Activated naive CD4-positive, alpha-beta T cell treated with anti-CD3 and anti-CD28 coated beads for 36 hours (primary cell): ENCODE data around the gene SUCO. TPM values are rescaled to one million over a fixed set of nuclear protein-coding genes. Genes with fewer than 3 reads are reported as not detected.

Experiments
- CTCF ChIA-PET: fragments of 350-600 bp; sonication (Branson Sonifier 250); formaldehyde crosslinking; loops from one replicate; lab custom pipeline; 2021; ENCODE audit warnings: antibody characterized with exemption; lab: Charles Lee
- DNase-seq: peaks from one replicate; pipeline ENCODE4 v3.0.0-alpha.2; 2020
- H3K27ac Mint-ChIP-seq: one replicate; pipeline ENCODE4 v1.8.0; 2021; ENCODE audit warnings: mild to moderate bottlenecking, mixed read lengths
- H3K27me3 Mint-ChIP-seq: one replicate; pipeline ENCODE4 v1.8.0; 2021; ENCODE audit warnings: low read depth, mixed read lengths
- H3K36me3 Mint-ChIP-seq: one replicate; pipeline ENCODE4 v1.8.0; 2021; ENCODE audit warnings: low read depth, mixed read lengths
- H3K4me1 Mint-ChIP-seq: one replicate; pipeline ENCODE4 v1.8.0; 2021; ENCODE audit warnings: low read depth, mixed read lengths
- H3K4me3 Mint-ChIP-seq: one replicate; pipeline ENCODE4 v1.8.0; 2021; ENCODE audit warnings: mild to moderate bottlenecking, moderate library complexity, mixed read lengths
- H3K9me3 Mint-ChIP-seq: one replicate; pipeline ENCODE4 v1.8.0; 2021; ENCODE audit warnings: mixed read lengths
- intact Hi-C: fragments of 100-400 bp; cut with micrococcal nuclease; formaldehyde crosslinking; loops from one replicate; pipeline ENCODE4 v1.15.1; 2023
- total RNA-seq, 2 experiments: library from RNA; stranded (reverse); gene quantifications; one replicate each; pipeline ENCODE4 v1.2.3, GENCODE V29; 2021

The SUCO gene
- total RNA-seq, 2 experiments from 2014 or later: 23.9 TPM

DNA sequence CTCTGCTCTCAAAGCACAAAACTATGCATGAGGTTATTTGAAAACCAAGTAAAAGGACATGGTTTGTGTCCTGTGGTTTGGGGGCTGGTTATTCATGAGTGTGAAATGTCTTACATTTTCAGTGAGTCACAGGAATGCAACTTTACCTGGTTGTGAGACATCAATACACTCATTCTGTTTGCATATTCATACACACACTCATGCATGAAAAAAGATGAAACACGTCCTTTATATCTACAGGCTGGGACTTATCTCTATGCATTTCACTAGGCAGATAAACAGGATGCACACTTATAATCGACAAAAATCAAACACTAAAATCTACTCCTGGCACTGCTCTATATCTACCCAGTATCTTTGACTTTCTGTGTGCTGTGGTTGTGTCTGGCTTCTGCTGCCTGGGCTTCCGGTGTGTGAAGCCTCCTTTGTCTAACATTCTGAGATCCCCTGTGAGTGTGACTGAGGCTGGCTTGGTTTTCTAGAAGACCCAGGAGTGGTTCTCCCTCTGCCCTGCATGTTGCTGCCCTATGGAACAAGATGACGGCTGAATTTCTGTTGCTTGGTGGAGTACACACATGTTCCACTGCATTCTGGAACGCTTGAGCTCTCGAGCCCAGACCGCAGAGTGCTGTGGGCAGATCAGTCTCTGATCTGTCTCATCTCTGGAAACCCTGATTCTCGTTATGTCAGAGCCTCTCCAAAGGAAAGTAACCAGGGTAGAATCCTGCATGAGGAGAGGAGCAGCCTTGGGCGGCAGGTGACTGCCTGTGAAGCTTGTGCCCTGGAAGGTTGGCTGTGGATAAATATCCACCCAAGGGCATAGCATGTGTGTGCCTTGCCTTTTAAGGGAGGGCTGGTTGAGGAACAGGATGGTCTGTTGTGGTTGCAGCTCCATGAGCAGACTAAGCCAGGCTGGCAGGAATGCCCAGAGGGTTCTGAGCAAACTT, 106.2 kb downstream of the SUCO start:
- CTCF ChIA-PET: interaction anchor here (1.0 to 3.3 kb wide), 12 partner anchors 11 to 188 kb away, joined by 3 to 23 read pairs (median 5); partner anchors contain the start of gene FASLG
- peaks cover 73% of the 10 kb centered on the region for H3K4me1 Mint-ChIP-seq
- H3K36me3 Mint-ChIP-seq: peaks cover 2% of the 10 kb centered on the region

DNA sequence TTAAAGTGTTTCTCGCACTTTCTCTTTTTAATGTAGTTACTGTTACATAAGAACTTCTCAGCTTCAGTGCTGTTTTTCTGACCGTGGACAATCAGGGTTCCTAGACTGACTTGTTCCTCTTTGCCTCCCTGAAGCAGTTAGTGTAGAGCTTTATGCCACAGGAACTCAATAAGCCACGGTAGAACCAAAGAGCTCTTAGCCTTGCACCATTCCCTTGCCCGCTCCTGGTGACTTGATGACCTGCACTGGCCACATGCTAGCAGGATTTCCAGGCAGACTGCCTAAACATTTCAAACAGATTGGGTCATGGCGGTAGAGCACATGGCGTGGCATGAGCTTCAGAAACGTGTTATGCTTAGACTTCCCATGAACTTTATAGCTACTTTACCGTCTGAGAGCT, 107.2 kb downstream of the SUCO start:
- intact Hi-C loops: no loop called here
- peaks cover 2% of the 10 kb centered on the region for H3K36me3 Mint-ChIP-seq
- H3K9me3 Mint-ChIP-seq: peaks cover 13% of the 10 kb centered on the region
- H3K27me3 Mint-ChIP-seq: peaks cover 16% of the 10 kb centered on the region
- no peak for DNase-seq
- no peak overlapping the region for H3K27ac Mint-ChIP-seq
- peaks cover 80% of the 10 kb centered on the region for H3K4me1 Mint-ChIP-seq
- no peak overlapping the region for H3K4me3 Mint-ChIP-seq
- CTCF ChIA-PET: interaction anchor here (1.0 to 3.3 kb wide), 10 partner anchors 10 to 189 kb away, joined by 3 to 23 read pairs (median 4); partner anchors contain the start of gene FASLG

More for the DNA sequence above, 106.2 kb downstream of the SUCO start:
- intact Hi-C loops: loop anchor here (1.0 to 10.0 kb wide), 18 partner anchors 23 to 1516 kb away; partner anchors contain the start of genes PRDX6, RABGAP1L and TNFSF4
- Mint-ChIP-seq H3K9me3 (peaks cover 13% of the 10 kb centered on the region), H3K27me3 (peaks cover 9% of the 10 kb centered on the region), H3K27ac (peak overlapping the region; percentile 93), H3K4me3 (peak overlapping the region; percentile 42)
- peak; percentile 90 for DNase-seq

DNA sequence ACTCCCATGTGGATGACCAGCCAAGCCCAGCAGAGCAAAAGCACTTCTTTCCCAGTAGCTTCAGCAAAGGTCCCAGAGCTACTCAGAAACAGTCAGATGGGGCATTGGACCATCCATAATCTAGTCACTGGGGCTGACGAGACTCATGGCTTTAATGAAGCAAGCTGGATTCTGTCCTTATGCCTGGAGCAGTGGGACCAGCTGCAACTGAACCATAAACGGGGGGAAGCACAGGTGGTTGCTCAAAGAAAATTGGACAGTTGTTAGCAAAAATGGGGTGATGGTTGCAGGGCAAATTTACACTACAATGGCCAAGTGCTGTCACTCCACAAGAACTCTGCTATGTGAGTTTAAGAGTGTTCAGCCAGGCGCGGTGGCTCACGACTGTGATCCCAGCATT, 108.5 kb downstream of the SUCO start:
- Mint-ChIP-seq H3K36me3 (peaks cover 2% of the 10 kb centered on the region), H3K27ac (no peak overlapping the region), H3K4me3 (no peak overlapping the region), H3K27me3 (peaks cover 18% of the 10 kb centered on the region), H3K4me1 (peaks cover 85% of the 10 kb centered on the region), H3K9me3 (peaks cover 9% of the 10 kb centered on the region)
- no peak for DNase-seq
- CTCF ChIA-PET: interaction anchor here (0.9 to 3.3 kb wide), 2 partner anchors 79 to 86 kb away, joined by 3 to 23 read pairs; no protein-coding TSS in a partner anchor
- intact Hi-C loops: no loop called here

DNA sequence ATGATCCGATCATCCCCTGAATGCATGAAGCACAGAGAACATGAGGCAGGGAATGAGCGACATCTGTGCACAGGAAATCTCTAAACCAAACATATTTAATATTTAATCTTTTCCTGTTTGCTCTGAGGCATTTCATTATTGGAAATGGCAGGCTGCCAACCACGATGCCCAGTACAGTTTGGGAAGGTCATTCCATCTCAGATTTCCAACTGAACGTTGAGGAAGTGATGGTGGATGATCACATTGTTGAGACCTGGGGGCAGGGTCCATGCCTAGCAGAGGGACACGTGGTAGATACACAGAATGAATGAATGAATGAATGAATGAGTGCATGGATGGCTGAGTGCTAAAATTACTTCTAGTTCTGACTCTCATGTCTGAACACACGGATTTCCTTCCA, 110.0 kb downstream of the SUCO start:
- DNase-seq: no peak
- no peaks in the 10 kb centered on the region for H3K36me3 Mint-ChIP-seq
- no peak overlapping the region for H3K27ac Mint-ChIP-seq
- peaks cover 18% of the 10 kb centered on the region for H3K27me3 Mint-ChIP-seq
- no peaks in the 10 kb centered on the region for H3K9me3 Mint-ChIP-seq
- intact Hi-C loops: no loop called here
- CTCF ChIA-PET: interaction anchor here (1.1 to 2.5 kb wide), 3 partner anchors 13 to 76 kb away, joined by 4 to 10 read pairs (median 4); no protein-coding TSS in a partner anchor
- peaks cover 88% of the 10 kb centered on the region for H3K4me1 Mint-ChIP-seq
- no peak overlapping the region for H3K4me3 Mint-ChIP-seq

DNA sequence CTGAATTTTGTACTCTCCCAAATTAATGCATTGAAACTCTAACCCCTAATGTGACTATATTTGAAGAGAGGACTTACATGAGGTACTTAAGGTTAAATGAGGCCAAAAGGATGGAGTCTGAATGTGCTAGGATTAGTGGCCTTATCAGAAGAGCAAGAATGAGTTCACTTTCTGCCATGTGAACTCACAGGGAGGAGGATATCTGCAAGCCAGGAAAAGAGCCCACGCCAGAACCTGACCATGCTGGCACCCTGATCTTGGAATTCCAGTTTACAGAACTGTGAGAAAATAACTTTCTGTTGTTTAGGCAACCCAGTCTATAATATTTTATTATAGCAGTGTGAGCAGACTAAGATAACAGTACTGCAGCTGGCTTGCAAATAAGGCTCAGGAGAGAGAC, 113.7 kb downstream of the SUCO start:
- intact Hi-C loops: no loop called here
- H3K4me1 Mint-ChIP-seq: peaks cover 54% of the 10 kb centered on the region
- no peaks in the 10 kb centered on the region for H3K9me3 Mint-ChIP-seq
- no peaks in the 10 kb centered on the region for H3K36me3 Mint-ChIP-seq
- no peak overlapping the region for H3K4me3 Mint-ChIP-seq
- H3K27ac Mint-ChIP-seq: no peak overlapping the region
- no peak for DNase-seq
- peaks cover 9% of the 10 kb centered on the region for H3K27me3 Mint-ChIP-seq
- CTCF ChIA-PET: interaction anchor here (0.7 kb wide), 1 partner anchor 78 kb away, joined by 3 read pairs; no protein-coding TSS in a partner anchor

DNA sequence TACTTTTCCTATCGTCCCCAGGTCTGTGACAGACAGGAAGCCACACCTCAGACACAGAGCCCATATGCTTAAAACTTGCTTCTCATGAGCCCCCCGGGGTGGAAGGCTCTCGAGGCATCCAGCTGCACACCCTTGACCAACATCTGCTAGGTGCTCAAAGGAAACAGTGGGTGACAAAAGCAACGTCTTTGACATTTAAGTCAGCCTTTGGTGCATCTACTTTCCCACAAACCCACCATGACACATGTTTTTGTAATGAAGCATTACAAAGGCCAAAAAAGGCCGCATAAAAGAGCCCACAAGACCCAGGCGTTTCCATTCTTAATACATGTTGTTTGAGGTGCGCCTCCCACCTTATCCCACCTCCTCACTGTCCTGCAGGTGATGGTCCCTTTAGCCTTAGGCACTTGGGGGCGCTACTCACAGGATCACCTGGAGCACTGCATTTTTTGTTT, 114.2 kb downstream of the SUCO start:
- peak; percentile 50 for DNase-seq
- H3K4me3 Mint-ChIP-seq: no peak overlapping the region
- intact Hi-C loops: no loop called here
- no peaks in the 10 kb centered on the region for H3K9me3 Mint-ChIP-seq
- no peak overlapping the region for H3K27ac Mint-ChIP-seq
- H3K27me3 Mint-ChIP-seq: peaks cover 9% of the 10 kb centered on the region
- H3K36me3 Mint-ChIP-seq: no peaks in the 10 kb centered on the region
- H3K4me1 Mint-ChIP-seq: peaks cover 50% of the 10 kb centered on the region
- CTCF ChIA-PET: interaction anchor here (0.7 kb wide), 1 partner anchor 78 kb away, joined by 3 read pairs; no protein-coding TSS in a partner anchor

DNA sequence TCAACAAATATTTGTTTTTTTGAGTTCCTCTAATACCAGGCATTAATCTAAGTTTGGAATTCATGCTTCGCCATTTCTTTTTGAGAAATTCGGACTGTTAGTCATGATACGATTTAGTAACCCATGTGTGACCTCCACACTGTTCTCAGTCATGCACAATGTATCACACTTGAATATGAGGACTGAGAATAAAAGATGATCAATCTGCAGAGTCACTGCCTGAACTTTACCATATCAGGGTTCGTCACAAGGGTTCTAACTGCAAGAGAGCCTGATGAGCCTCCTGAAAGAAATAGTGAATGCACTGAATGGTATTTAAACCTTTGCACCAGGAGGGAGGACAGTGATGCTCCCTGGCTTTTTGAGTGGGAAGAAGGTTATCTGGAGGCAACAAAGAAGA, 115.0 kb downstream of the SUCO start:
- Mint-ChIP-seq H3K27ac (no peak overlapping the region), H3K36me3 (no peaks in the 10 kb centered on the region), H3K9me3 (no peaks in the 10 kb centered on the region), H3K4me3 (no peak overlapping the region), H3K27me3 (peaks cover 9% of the 10 kb centered on the region), H3K4me1 (peaks cover 42% of the 10 kb centered on the region)
- DNase-seq: no peak
- intact Hi-C loops: no loop called here
- CTCF ChIA-PET: no interaction called here

DNA sequence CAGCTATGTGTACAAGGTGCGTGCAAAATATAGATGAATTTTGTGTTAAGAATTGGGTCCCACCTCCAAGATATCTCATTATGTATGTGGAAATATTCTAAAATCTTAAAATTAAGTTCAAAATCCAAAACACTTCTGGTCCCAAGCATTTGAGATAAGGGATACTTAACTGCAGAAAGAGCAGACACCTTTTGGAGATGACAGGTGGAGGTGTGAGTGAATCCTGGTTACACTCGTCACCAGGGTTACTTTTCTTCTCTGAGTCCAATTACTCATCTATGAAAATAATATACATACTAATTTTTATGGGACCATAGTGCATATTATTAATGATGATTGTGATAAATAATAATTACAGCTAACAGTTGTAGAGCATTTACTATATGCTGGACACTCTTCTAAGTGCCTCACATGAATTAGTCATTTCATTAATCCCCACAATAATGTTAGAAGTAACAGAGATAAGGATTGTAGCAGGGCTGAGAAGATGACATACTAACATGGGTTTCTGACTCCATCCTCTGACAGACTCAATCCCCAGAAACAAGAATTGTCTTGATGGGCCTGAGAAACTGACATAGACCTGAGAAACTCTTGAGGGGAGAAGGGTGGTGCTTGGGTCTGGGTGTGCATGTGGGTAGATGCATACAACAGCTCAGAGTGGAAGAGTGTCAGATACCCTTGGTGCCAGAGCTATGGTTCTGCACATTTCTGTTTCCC, 117.7 kb downstream of the SUCO start:
- Mint-ChIP-seq H3K27me3 (no peaks in the 10 kb centered on the region), H3K27ac (no peak overlapping the region), H3K9me3 (no peaks in the 10 kb centered on the region), H3K36me3 (no peaks in the 10 kb centered on the region), H3K4me3 (no peak overlapping the region), H3K4me1 (peaks cover 34% of the 10 kb centered on the region)
- CTCF ChIA-PET: interaction anchor here (0.6 to 1.1 kb wide), 2 partner anchors 11 to 77 kb away, joined by 3 to 4 read pairs; no protein-coding TSS in a partner anchor
- intact Hi-C loops: no loop called here
- DNase-seq: no peak

DNA sequence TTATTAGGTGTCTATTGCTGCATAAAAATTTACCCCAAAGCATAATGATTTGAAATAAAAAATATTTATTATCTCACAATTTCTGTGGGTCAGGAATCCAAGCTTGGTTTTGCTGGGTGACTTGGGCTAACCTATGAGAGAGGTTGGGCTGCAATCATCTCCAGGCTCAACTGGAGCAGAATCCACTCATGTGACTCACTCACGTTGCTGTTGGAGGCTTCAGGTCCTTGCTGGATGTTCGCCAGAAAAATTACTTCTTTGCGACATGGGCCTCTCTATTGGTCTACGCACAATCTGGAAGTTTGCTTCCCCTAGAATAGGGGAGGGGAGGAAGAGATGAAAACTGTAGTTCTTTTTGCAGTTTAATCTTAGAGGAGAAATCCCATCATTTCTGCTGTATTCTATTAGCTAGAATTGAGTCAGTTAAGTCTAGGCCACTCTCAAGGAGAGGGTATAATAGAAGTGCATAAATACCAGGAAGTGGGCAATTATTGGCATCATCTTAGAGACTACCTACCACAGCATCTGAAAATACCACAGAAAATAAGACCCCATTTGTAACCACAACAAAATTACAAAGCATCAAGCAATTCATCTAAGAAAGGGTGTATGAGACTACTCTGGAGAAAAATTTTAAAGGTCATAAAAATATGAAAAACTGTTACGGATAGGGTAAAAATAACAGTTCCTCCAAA, 120.2 kb downstream of the SUCO start:
- Mint-ChIP-seq H3K36me3 (no peaks in the 10 kb centered on the region), H3K9me3 (no peaks in the 10 kb centered on the region), H3K4me3 (no peak overlapping the region), H3K27ac (no peak overlapping the region), H3K27me3 (no peaks in the 10 kb centered on the region), H3K4me1 (peaks cover 17% of the 10 kb centered on the region)
- CTCF ChIA-PET: interaction anchor here (1.1 kb wide), 1 partner anchor 13 kb away, joined by 4 read pairs; no protein-coding TSS in a partner anchor
- no peak for DNase-seq
- intact Hi-C loops: no loop called here

DNA sequence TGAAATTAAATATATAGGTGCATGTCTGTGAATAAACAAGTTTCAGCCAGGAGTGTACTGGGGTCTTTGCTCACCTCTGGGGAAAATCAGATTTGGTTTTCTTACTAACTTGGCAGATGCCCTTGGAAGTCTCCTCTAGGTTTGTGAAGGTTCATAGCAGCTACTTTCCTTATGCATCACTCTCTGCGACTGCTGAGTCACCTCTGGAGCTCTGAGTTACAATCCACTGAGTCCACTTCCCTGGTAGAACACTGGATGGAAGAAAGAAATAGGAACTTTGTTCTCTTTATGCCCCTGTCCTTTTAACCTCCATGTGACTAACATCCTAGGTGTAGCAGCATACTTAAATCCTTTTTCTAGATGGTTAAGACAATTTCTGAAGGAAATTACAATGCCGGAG, 121.6 kb downstream of the SUCO start:
- Mint-ChIP-seq H3K4me3 (no peak overlapping the region), H3K4me1 (peaks cover 28% of the 10 kb centered on the region), H3K27ac (no peak overlapping the region), H3K9me3 (no peaks in the 10 kb centered on the region), H3K36me3 (no peaks in the 10 kb centered on the region), H3K27me3 (no peaks in the 10 kb centered on the region)
- intact Hi-C loops: no loop called here
- peak; percentile 50 for DNase-seq
- CTCF ChIA-PET: interaction anchor here (1.1 to 1.5 kb wide), 3 partner anchors 15 to 73 kb away, joined by 3 to 4 read pairs (median 4); no protein-coding TSS in a partner anchor

DNA sequence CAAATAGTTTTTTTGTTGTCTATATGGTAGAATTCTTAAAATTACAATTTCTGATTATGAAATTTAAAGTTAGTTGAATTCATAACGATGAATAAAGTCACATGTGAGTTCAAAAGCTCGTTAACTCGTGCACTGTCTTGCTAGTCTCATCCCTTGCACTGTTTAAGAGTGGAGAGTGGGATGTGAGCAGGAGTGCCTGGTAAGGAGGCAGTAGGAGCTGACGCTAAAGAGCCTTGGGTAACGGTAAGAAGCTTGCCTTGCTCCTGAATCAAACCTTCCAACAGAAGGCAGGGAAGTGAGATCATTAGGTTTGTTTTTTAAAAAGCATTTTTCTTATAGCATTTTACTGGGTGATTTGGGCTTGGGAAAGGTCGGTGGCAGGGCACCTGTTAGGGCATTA, 123.6 kb downstream of the SUCO start:
- no peak overlapping the region for H3K27ac Mint-ChIP-seq
- no peak for DNase-seq
- peaks cover 3% of the 10 kb centered on the region for H3K27me3 Mint-ChIP-seq
- no peaks in the 10 kb centered on the region for H3K9me3 Mint-ChIP-seq
- intact Hi-C loops: no loop called here
- CTCF ChIA-PET: interaction anchor here (1.0 kb wide), 1 partner anchor 58 kb away, joined by 4 read pairs; no protein-coding TSS in a partner anchor
- no peak overlapping the region for H3K4me3 Mint-ChIP-seq
- H3K4me1 Mint-ChIP-seq: peaks cover 46% of the 10 kb centered on the region
- no peaks in the 10 kb centered on the region for H3K36me3 Mint-ChIP-seq
